Retinal pigment epithelial cell (primary cell): Measurements from ENCODE around the gene RAF1.
A peak's percentile ranks its signal among the peaks of the same experiment; 100 is the strongest.

ENCODE experiments used
- DNase-seq: peaks from one replicate; pipeline ENCODE4 v3.0.0-alpha.2; 2010; ENCODE audit warnings: low read depth
- H3K4me3 ChIP-seq: 2 replicates; pipeline ENCODE4 v1.5.1; 2011; ENCODE audit warnings: mild to moderate bottlenecking, low read length, control low read depth, moderate library complexity
- CTCF ChIP-seq: conservative IDR thresholded peaks from 2 replicates; pipeline ENCODE4 v1.5.1; 2011; ENCODE audit warnings: low read depth, low read length, control low read depth, inconsistent platforms

Gene RAF1

DNA sequence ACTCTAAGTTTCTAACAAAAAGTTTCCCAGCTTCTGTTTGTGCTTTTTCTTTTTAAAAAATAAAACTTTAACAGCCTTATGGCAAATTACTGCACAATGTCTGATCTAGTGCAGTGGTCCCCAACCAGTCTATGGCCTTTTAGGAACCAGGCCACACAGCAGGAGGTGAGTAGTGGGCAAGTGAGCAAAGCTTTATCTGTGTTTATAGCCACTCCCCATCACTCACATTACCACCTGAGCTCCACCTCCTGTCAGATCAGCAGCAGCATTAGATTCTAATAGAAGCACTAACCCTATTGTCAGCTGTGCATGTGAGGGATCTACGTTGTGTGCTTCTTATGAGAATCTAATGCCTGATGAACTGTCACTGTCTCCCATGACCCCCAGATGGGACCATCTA is 101.5 kb downstream of the RAF1 start:
- no peak for TF ChIP-seq CTCF
- DNase-seq, result no peak
- no peak overlapping the region for H3K4me3 ChIP-seq

- no peak for TF ChIP-seq CTCF
- H3K4me3 ChIP-seq, result no peak overlapping the region
Observed at GRCh38 chr3:12561397-12561796, 102.5 kb downstream of the RAF1 start.

GRCh38 chr3:12560505-12561190 is 103.3 kb downstream of the RAF1 start:
- TF ChIP-seq CTCF, result no peak
- no peak overlapping the region for H3K4me3 ChIP-seq
- no peak for DNase-seq

More at GRCh38 chr3:12561397-12561796, 102.5 kb downstream of the RAF1 start:
- no peak for DNase-seq

DNA sequence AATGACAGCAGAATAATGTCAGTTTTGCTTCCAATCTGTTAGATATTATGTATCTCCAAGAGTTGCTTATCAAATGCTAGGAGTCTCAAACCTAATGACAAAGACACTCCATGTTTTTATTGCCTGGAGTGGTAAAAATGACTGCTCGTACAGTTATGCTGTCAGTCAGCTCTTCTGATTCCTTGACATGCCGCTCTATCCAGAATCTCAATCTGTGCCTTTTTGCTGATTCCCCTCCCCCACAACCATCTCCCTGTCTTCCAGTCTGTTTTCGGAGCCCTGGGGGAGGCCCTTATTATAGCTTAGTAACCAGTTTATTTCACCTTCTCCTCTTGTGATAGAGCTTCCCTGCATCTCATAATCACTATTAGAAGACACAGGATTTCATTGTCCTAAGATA is 104.4 kb downstream of the RAF1 start:
- DNase-seq, result no peak
- TF ChIP-seq CTCF, result no peak
- no peak overlapping the region for H3K4me3 ChIP-seq

DNA sequence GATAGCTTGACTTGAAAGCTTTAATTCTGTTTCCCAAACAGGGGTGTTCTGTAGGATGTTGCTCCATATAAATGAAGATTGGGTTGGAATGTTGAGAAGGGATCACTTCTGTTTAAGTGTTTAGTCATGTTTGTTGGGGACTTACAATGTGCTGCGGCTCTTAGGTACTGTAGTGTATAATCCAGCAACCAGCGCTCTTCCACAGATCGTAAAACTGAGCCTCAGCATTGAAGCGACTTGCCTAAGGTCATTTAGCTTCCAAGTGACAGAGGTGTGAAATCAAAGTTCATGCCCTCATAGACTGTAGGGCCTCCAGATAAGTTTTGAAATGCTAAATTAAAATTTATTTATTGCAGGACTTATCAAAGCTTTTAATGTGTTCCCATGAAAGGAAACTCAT is 105.2 kb downstream of the RAF1 start:
- TF ChIP-seq CTCF, result no peak
- H3K4me3 ChIP-seq, result peak overlapping the region; percentile 72
- no peak for DNase-seq

GRCh38 chr3:12557473-12558100 is 106.3 kb downstream of the RAF1 start:
- no peak for DNase-seq
- TF ChIP-seq CTCF, result no peak
- H3K4me3 ChIP-seq, result peak overlapping the region; percentile 72

DNA sequence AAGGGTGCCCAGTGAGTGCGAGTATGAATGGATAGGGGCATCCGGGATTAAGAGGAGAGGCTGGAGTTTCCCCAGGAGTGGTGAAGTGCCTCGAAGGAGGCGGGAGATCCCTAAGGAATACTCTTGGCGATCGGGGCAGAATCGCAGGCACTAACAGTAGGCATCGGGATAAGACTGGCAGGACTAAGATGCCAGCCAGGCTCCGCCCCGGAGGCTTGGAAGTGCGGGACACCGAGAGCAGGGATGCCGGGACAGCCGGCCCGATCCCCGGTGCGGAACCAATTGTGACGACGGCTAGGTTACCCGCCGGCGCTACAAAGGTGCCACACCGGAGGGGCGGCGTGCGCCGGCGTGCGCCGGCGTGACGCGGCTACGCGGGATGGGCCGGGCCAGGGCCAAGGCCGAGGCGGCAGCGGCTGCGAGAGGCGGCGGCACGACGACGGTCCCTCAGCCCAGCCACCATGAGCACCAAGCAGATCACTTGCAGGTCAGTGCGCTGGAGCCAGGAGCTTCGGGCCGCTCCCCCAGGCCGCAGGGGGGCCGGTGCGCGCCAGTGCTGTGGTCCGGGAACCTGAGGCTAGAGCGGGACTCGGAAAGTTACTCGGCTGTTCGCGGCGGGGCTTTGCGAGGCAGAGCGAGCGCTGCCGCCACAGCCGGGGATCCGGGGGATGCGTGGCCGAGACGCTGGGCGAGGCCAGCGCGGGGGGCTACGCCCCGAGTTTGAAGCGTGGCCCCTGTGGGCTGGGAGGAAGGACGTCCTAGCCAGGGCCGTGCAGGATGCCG is 107.0 kb downstream of the RAF1 start, which contains the start of gene MKRN2:
Gene MKRN2 (plus strand): TSS at position 398 of the 783 bp plus-strand sequence. CDS start 64 bp downstream, at position 462.
- TF ChIP-seq CTCF, result no peak
- peak; percentile 55 for DNase-seq
- H3K4me3 ChIP-seq, result peak within 1 kb of the TSS; percentile 73
